K562 (cell line): Measurements from ENCODE around the gene PHF21A. TPM values are rescaled to one million over a fixed set of nuclear protein-coding genes. Genes with fewer than 3 reads are reported as not detected.

ENCODE experiments used
- ATAC-seq: fragments of 200-7000 bp; cut with Tn5 transposase; 3 replicates; pipeline ENCODE4 v1.9.1; 2020; ENCODE audit warnings: moderate library complexity
- BruUV-seq: library from RNA; stranded (reverse); fragments of 400-500 nt; replicated peaks from 2 replicates; lab custom pipeline; 2021; lab: Mats Ljungman, UMichigan
- CTCF ChIA-PET: fragments of 300-600 bp; formaldehyde crosslinking; extraction: SDS; loops from one replicate; lab custom pipeline; 2021; ENCODE audit warnings: low intra/inter-chr PET ratio; lab: Yijun Ruan, JAX
- POLR2A ChIA-PET: fragments of 300-600, 350-650 bp; sonication (Branson Sonifier 250); formaldehyde crosslinking; extraction: SDS; loops from one replicate; lab custom pipeline; 2021; ENCODE audit warnings: antibody characterized with exemption, inconsistent platforms; lab: Yijun Ruan, JAX
- DNase-seq, 4 experiments: peaks; one replicate each; pipeline versions ENCODE4 v3.0.0 to v3.0.0-alpha.2; 2011 to 2018; ENCODE audit warnings: low spot score in 3 of 4, mixed read lengths in 3 of 4; ENCODE audit errors: extremely low read depth in 1 of 4
- FAIRE-seq: peaks from 2 replicates; lab custom pipeline; 2011; peaks lifted over from hg19 to GRCh38; lab: Jason Lieb, UNC
- H2AFZ ChIP-seq: 2 replicates; pipeline ENCODE4 v1.6.0; 2011; ENCODE audit warnings: low read depth, low read length, control low read depth, inconsistent platforms
- H3K27ac ChIP-seq: fragments of 200-600 bp; 3 replicates; pipeline ENCODE4 v1.8.0; 2011; ENCODE audit warnings: low read depth, mild to moderate bottlenecking, control low read depth, inconsistent platforms, low read length, moderate library complexity, mixed read lengths; ENCODE audit errors: extremely low read depth
- H3K27me3 ChIP-seq, 2 experiments: fragments of 300-600 bp in 1 of 2; 2 replicates in 1 of 2; 3 replicates in 1 of 2; pipeline versions ENCODE4 v1.6.0 to v1.8.0; 2011; ENCODE audit warnings: inconsistent platforms in 2 of 2, low read length in 2 of 2, mild to moderate bottlenecking in 1 of 2, mixed read lengths in 1 of 2, moderate library complexity in 1 of 2; ENCODE audit not compliant: control insufficient read depth in 2 of 2, insufficient read depth in 2 of 2
- H3K36me3 ChIP-seq: fragments of 300-600 bp; 3 replicates; pipeline ENCODE4 v1.8.0; 2011; ENCODE audit warnings: mild to moderate bottlenecking, low read length, inconsistent platforms; ENCODE audit not compliant: control insufficient read depth, insufficient read depth
- H3K4me1 ChIP-seq, 2 experiments: fragments of 200-600 bp in 1 of 2; replicated peaks in 1 of 2; 2 replicates in 1 of 2; 3 replicates in 1 of 2; pipeline versions ENCODE4 v1.5.1 to v1.8.0; 2011; ENCODE audit warnings: inconsistent platforms in 2 of 2, low read length in 2 of 2, mild to moderate bottlenecking in 1 of 2, mixed read lengths in 1 of 2, moderate library complexity in 1 of 2; ENCODE audit not compliant: control insufficient read depth in 2 of 2, insufficient read depth in 2 of 2
- H3K4me2 ChIP-seq: 2 replicates; pipeline ENCODE4 v1.6.1; 2011; ENCODE audit warnings: low read length, control low read depth, inconsistent platforms, mixed read lengths; ENCODE audit not compliant: insufficient read depth
- H3K4me3 ChIP-seq: fragments of 200-600 bp; sonication (generic), shearing (Covaris generic); 2 replicates; pipeline ENCODE4 v1.5.1; 2016; ENCODE audit warnings: control low read depth, inconsistent platforms
- H3K79me2 ChIP-seq: fragments of 200-600 bp; 3 replicates; pipeline ENCODE4 v1.8.0; 2011; ENCODE audit warnings: low read length, inconsistent platforms; ENCODE audit not compliant: control insufficient read depth, insufficient read depth
- H3K9ac ChIP-seq, 2 experiments: 2 replicates each; pipeline versions ENCODE4 v1.6.0 to v1.6.1; 2011; ENCODE audit warnings: low read depth in 2 of 2, low read length in 2 of 2, control low read depth in 1 of 2, inconsistent platforms in 1 of 2, mild to moderate bottlenecking in 1 of 2, mixed read lengths in 1 of 2; ENCODE audit not compliant: insufficient read depth in 1 of 2
- H3K9me1 ChIP-seq: one replicate; pipeline ENCODE4 v1.6.0; 2011; ENCODE audit warnings: inconsistent platforms, mild to moderate bottlenecking, low read length, moderate library complexity; ENCODE audit not compliant: control insufficient read depth, insufficient read depth
- H3K9me3 ChIP-seq: replicated peaks from 2 replicates; pipeline ENCODE4 v1.5.1; 2011; ENCODE audit warnings: low read depth, low read length, inconsistent platforms; ENCODE audit not compliant: control insufficient read depth, insufficient read depth
- H4K20me1 ChIP-seq: replicated peaks from 2 replicates; pipeline ENCODE4 v1.6.1; 2011; ENCODE audit warnings: low read length, inconsistent platforms, mixed read lengths; ENCODE audit not compliant: control insufficient read depth, insufficient read depth
- ADNP ChIP-seq: fragments of 200-800 bp; sonication (Bioruptor generic); IDR thresholded peaks from 2 replicates; pipeline ENCODE4 v1.6.1; 2016; ENCODE audit warnings: missing genetic modification characterization, missing compliant biosample characterization
- BCOR ChIP-seq: fragments of 450-650 bp; IDR thresholded peaks from 2 replicates; pipeline ENCODE4 v1.6.1; 2016
- CEBPB ChIP-seq: fragments of 450-650 bp; IDR thresholded peaks from 2 replicates; pipeline ENCODE4 v1.6.1; 2016; ENCODE audit warnings: missing genetic modification characterization, missing compliant biosample characterization
- CEBPG ChIP-seq, 3 experiments: fragments of 200-800 bp in 1 of 3; sonication (Bioruptor generic) in 1 of 3; sonication (generic) in 1 of 3; formaldehyde crosslinking in 1 of 3; IDR thresholded peaks in 2 of 3; conservative IDR thresholded peaks in 1 of 3; 2 replicates each; pipeline versions ENCODE4 v1.6.1 to v1.8.0; 2016 to 2022; ENCODE audit warnings: missing compliant biosample characterization in 2 of 3, missing genetic modification characterization in 2 of 3, mild to moderate bottlenecking in 1 of 3, missing genetic modification reagents in 1 of 3
- CHD4 ChIP-seq: fragments of 200-600 bp; sonication (generic); IDR thresholded peaks from 3 replicates; pipeline ENCODE4 v1.6.1; 2012; ENCODE audit warnings: low read depth, mild to moderate bottlenecking, mixed read lengths, low read length, inconsistent platforms; ENCODE audit not compliant: insufficient read depth, insufficient replicate concordance, poor library complexity, severe bottlenecking
- HDGF ChIP-seq: fragments of 450-650 bp; IDR thresholded peaks from 2 replicates; pipeline ENCODE4 v1.6.1; 2016
- IRF2 ChIP-seq: sonication (generic); formaldehyde crosslinking; IDR thresholded peaks from 2 replicates; pipeline ENCODE4 v1.8.1; 2022; ENCODE audit warnings: mild to moderate bottlenecking, missing genetic modification reagents
- NFE2 ChIP-seq: IDR thresholded peaks from 2 replicates; pipeline ENCODE4 v1.6.1; 2014; ENCODE audit warnings: antibody characterized with exemption, low read depth
- NFIC ChIP-seq: fragments of 450-650 bp; IDR thresholded peaks from 2 replicates; pipeline ENCODE4 v1.6.1; 2017; ENCODE audit warnings: mild to moderate bottlenecking, inconsistent platforms
- PCBP2 ChIP-seq: fragments of 200-400 bp; formaldehyde crosslinking; IDR thresholded peaks from 2 replicates; pipeline ENCODE4 v1.6.1; 2018; ENCODE audit warnings: low read length, low read depth, mild to moderate bottlenecking, moderate library complexity; ENCODE audit not compliant: poor library complexity, severe bottlenecking
- ZC3H8 ChIP-seq: fragments of 450-650 bp; IDR thresholded peaks from 2 replicates; pipeline ENCODE4 v1.6.1; 2017
- ZNF121 ChIP-seq: sonication (generic); formaldehyde crosslinking; conservative IDR thresholded peaks from 2 replicates; pipeline ENCODE4 v1.8.0; 2022; ENCODE audit warnings: missing genetic modification reagents
- ZNF584 ChIP-seq: fragments of 200-800 bp; sonication (Bioruptor generic); IDR thresholded peaks from 2 replicates; pipeline ENCODE4 v1.6.1; 2016; ENCODE audit warnings: low read depth, mild to moderate bottlenecking, missing genetic modification characterization, missing compliant biosample characterization
- WGBS: fragments of 100-300 bp; shearing (Covaris generic); methylation state at CpG from one replicate; pipeline ENCODE4 v1.1.6; 2016; ENCODE audit warnings: low coverage, mixed read lengths; ENCODE audit not compliant: insufficient coverage; ENCODE audit errors: missing lambda C conversion rate; 5-methylcytosine and 5-hydroxymethylcytosine counted together
- in situ Hi-C: fragments of 300-500 bp; cut with MboI; formaldehyde crosslinking; loops from 4 replicates; pipeline ENCODE4 v1.15.0; 2018; ENCODE audit warnings: inconsistent platforms, mixed read lengths
- intact Hi-C: fragments of 100-400 bp; cut with micrococcal nuclease; formaldehyde crosslinking; loops from 2 replicates; pipeline ENCODE4 v1.14.2; 2022
- polyA plus RNA-seq, 8 experiments: library from polyadenylated mRNA; depleted of rRNA in 4 of 8; stranded (reverse) in 5 of 8; unstranded in 3 of 8; fragments of >200 nt; fragmentation: Nextera tagmentation in 2 of 8; fragmentation: Illumina TruSeq in 1 of 8; extraction: Ambion mirVana in 2 of 8; extraction: Trizol in 1 of 8; gene quantifications; 2 replicates each; pipeline versions ENCODE4 v1.2.1 to v1.2.3, GENCODE V29; 2011 to 2014; ENCODE audit warnings: inconsistent platforms in 1 of 8, missing spikeins in 1 of 8
- total RNA-seq, 7 experiments: library from RNA; depleted of rRNA in 6 of 7; stranded (reverse); fragments of >200 nt in 6 of 7; fragmentation: Illumina TruSeq in 2 of 7; extraction: Trizol in 2 of 7; gene quantifications; 2 replicates each; pipeline versions ENCODE4 v1.2.1 to v1.2.3, GENCODE V29; 2011 to 2021; ENCODE audit warnings: low replicate concordance in 1 of 7
- TF ChIP-seq, protein P1 (sequence below): sonication (generic); formaldehyde crosslinking; IDR thresholded peaks from 2 replicates; pipeline ENCODE4 v1.5.0; 2020; ENCODE audit warnings: missing genetic modification reagents
- TF ChIP-seq, protein P2 (sequence below): fragments of 250-450 bp; sonication (Bioruptor Pico); IDR thresholded peaks from 2 replicates; pipeline ENCODE4 v1.5.0; 2022; ENCODE audit warnings: mild to moderate bottlenecking

PHF21A gene
- total and polyA plus RNA-seq, 9 of the 15 experiments (the other 6 are each of a cell fraction or from before 2014, with no cell fraction given) = 1.5 to 32.4 (median 10.7) TPM

DNA sequence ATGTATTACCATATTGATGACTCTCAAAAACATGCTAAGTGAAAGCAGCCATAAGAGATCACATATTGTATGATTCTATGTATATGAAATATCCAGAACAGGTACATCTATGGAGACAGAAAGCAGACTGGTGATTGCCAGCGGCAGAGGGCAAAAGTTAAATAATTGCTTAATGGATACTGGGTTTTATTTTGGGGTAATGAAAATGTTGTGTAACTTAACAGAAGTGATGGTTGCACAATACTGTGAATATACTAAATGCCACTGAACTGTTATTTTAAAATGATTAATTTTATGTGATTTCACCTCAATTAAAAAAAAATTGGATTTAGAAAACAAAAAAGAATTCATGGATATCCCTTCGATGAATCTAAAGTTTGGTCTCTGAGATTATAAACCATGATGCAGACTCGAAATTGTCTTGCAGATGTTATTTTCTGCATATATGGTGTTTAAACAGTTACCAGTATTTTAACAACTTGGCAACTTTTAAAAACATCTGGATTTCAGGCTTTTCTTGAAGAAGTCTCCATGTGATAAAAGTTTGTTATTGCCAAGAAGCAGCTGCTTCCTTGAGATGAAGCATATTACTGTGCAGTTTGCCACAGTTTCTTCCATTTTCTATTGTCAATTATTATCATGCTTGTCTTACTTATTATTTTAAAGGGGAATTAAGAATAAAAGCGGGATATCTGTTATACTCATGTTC, 160.7 kb downstream of the PHF21A start:
- BruUV-seq = no TSS peak
- no peaks in the 10 kb centered on the region for H3K9me3 ChIP-seq
- 54% methylated on average over 4 of the region's 4 CpGs for WGBS

DNA sequence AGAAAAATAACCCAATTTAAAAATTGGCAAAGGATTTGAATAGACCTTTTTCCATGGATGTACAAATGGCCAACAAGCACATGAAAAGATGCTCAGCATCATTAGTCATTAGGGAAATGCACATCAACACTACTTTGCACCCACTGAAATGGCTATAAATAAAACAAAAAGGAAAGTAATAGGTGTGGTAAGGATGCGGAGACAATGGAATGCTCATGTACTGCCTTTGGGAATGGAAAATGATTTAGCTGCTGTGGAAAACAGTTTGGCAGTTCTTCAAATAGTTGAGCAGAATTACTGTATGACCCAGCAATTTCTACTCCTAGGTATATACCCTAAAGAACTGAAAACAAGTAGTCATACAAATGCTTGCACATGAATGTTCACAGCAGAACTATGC, 161.4 kb downstream of the PHF21A start:
- BruUV-seq = no TSS peak
- H3K9me3 ChIP-seq = no peaks in the 10 kb centered on the region
- no peaks in the 10 kb centered on the region for H4K20me1 ChIP-seq
- POLR2A ChIA-PET = interaction anchor here (0.7 kb wide), 1 partner anchor 42 kb away, joined by 4 read pairs; no protein-coding TSS in a partner anchor
- WGBS = 88% methylated on average over 1 of the region's 1 CpG
- H3K27me3 ChIP-seq = no peaks in the 10 kb centered on the region
- ATAC-seq (no peak), FAIRE-seq (no peak), DNase-seq (no peak)
- in situ Hi-C loops = no loop called here
- no peaks in the 10 kb centered on the region for H3K79me2 ChIP-seq
- no peak overlapping the region for H3K27ac ChIP-seq
- intact Hi-C loops = no loop called here
- H3K4me2 ChIP-seq = no peak overlapping the region
- H3K9ac ChIP-seq = no peak overlapping the region
- TF ChIP-seq NFE2 (no peak), ADNP (no peak), NFIC (no peak), HDGF (no peak), BCOR (no peak), IRF2 (CRISPR knock-in tag) (no peak), ZC3H8 (no peak), ZNF121 (no peak), ZNF584 (CRISPR knock-in tag) (no peak), PCBP2 (no peak)
- TF ChIP-seq, protein P1, sequence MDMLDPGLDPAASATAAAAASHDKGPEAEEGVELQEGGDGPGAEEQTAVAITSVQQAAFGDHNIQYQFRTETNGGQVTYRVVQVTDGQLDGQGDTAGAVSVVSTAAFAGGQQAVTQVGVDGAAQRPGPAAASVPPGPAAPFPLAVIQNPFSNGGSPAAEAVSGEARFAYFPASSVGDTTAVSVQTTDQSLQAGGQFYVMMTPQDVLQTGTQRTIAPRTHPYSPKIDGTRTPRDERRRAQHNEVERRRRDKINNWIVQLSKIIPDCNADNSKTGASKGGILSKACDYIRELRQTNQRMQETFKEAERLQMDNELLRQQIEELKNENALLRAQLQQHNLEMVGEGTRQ (CRISPR knock-in tag) = no peak
- TF ChIP-seq, protein P2, sequence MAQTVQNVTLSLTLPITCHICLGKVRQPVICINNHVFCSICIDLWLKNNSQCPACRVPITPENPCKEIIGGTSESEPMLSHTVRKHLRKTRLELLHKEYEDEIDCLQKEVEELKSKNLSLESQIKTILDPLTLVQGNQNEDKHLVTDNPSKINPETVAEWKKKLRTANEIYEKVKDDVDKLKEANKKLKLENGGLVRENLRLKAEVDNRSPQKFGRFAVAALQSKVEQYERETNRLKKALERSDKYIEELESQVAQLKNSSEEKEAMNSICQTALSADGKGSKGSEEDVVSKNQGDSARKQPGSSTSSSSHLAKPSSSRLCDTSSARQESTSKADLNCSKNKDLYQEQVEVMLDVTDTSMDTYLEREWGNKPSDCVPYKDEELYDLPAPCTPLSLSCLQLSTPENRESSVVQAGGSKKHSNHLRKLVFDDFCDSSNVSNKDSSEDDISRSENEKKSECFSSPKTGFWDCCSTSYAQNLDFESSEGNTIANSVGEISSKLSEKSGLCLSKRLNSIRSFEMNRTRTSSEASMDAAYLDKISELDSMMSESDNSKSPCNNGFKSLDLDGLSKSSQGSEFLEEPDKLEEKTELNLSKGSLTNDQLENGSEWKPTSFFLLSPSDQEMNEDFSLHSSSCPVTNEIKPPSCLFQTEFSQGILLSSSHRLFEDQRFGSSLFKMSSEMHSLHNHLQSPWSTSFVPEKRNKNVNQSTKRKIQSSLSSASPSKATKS (CRISPR knock-in tag) = no peak
- no peak overlapping the region for H3K4me3 ChIP-seq
- H3K9me1 ChIP-seq = no peaks in the 10 kb centered on the region
- peaks cover 17% of the 10 kb centered on the region; the same call in 2 of the 3 replicates for H3K36me3 ChIP-seq
- H2AFZ ChIP-seq = no peak overlapping the region
- CTCF ChIA-PET = no interaction called here
- no peaks in the 10 kb centered on the region for H3K4me1 ChIP-seq

More for the DNA sequence above, 160.7 kb downstream of the PHF21A start:
- Histone ChIP-seq H3K27ac (no peak overlapping the region), H3K4me1 (peaks cover 3% of the 10 kb centered on the region in 2 experiments; a peak in 3 of 5 replicates), H3K9me1 (no peaks in the 10 kb centered on the region), H4K20me1 (no peaks in the 10 kb centered on the region), H2AFZ (no peak overlapping the region), H3K79me2 (no peaks in the 10 kb centered on the region), H3K4me3 (no peak overlapping the region), H3K4me2 (no peak overlapping the region), H3K27me3 (no peaks in the 10 kb centered on the region), H3K9ac (no peak overlapping the region)
- FAIRE-seq = no peak
- ChIA-PET CTCF (no interaction called here), POLR2A (interaction anchor here (0.7 to 1.4 kb wide), 2 partner anchors 10 to 41 kb away, joined by 3 to 4 read pairs; no protein-coding TSS in a partner anchor)
- TF ChIP-seq CEBPB (tag) (peak; percentile 65), CEBPG (CRISPR knock-in tag; IDR thresholded peaks at IDR 0.05) (no peak), CEBPG (tag; conservative IDR thresholded peaks at IDR 0.05 in 1 of 2, IDR thresholded peaks at IDR 0.05 in 1 of 2) (peak; percentile 57 to 73), CHD4 (no peak)
- TF ChIP-seq, all 486 proteins: peak for 2
- H3K36me3 ChIP-seq = peaks cover 22% of the 10 kb centered on the region; the same call in 2 of the 3 replicates
- intact Hi-C loops = no loop called here
- no peak for ATAC-seq
- no peak for DNase-seq
- in situ Hi-C loops = no loop called here
